Fibroblast of gingiva (primary cell): ENCODE data around the gene SEC16A.

ENCODE experiments used
- DNase-seq: peaks from one replicate; pipeline ENCODE4 v3.0.0-alpha.2; 2011; ENCODE audit warnings: low read depth

Gene SEC16A

DNA sequence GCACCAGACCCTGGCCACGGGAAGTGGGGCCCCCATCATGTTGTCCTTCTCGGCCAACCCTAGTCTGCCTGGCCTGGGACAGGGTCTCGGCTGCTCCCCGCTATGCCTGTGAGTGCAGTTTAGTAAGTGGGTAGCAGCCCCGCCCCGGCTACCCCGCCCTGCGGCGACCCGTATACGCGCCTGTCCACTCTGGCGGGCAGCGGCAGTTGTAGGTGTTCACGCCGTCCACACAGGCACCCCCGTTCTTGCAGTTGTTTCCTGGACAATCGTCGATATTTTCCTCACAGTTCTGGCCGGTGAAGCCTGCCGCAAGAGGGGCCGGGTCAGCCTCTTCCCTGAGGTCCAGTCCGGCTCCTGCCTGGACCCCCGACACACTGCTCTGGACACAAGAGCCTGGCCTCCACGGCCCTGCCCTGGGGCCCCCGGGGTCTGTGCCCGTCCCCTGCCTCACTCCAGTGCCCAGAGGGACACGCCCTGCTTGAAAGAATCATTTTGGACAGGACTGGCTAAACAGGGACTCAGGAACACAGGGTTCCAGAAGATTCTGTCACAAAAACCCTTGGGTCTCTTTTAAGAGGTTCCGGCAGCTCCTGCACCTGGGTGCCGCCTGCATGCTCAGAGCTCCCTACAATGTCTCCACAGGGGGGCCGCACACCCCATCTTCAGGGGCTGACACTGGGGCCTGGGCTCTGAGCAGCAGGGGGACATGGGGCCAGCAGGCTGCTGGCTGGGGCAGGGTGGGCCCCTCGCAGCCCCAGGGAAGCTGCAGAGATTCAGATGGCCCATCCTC, 36.6 kb upstream of the SEC16A start:
- DNase-seq, result no peak

DNA sequence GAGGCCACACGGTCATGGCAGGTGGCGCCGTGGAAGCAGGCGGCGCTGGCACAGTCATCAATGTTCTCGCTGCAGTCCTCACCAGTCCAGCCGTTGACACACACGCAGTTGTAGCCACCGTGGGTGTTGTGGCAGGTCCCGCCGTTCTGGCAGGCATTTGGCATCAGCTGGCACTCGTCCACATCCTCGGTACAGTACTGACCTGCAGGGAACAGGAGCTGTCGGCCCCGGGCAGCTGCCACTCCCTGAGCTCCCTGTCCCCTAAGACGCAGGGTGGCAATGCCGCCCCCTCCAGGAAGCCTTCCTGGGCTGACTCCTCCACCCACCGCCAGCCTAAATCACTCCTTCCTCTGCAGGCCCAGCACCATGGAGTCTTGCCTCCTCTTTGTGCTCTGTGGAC, 35.8 kb upstream of the SEC16A start:
- no peak for DNase-seq

DNA sequence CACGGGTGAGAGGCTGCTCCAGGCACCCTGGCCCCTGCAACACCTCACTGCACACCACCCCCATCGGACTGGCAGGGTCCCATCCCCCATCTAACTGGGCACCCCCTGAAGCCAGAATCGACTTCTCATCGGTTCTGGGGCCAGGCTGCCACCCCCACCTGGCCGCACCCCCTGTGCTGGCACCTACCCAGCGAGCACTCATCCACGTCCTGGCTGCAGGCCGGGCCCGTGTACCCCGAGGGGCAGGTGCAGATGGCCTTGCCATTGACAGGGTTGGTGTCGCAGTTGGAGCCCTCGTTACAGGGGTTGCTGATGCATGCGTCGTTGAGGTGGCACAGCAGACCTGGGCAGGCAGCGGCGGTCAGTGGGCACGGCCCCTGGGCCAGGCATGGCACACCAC, 35.1 kb upstream of the SEC16A start:
- DNase-seq, result no peak

DNA sequence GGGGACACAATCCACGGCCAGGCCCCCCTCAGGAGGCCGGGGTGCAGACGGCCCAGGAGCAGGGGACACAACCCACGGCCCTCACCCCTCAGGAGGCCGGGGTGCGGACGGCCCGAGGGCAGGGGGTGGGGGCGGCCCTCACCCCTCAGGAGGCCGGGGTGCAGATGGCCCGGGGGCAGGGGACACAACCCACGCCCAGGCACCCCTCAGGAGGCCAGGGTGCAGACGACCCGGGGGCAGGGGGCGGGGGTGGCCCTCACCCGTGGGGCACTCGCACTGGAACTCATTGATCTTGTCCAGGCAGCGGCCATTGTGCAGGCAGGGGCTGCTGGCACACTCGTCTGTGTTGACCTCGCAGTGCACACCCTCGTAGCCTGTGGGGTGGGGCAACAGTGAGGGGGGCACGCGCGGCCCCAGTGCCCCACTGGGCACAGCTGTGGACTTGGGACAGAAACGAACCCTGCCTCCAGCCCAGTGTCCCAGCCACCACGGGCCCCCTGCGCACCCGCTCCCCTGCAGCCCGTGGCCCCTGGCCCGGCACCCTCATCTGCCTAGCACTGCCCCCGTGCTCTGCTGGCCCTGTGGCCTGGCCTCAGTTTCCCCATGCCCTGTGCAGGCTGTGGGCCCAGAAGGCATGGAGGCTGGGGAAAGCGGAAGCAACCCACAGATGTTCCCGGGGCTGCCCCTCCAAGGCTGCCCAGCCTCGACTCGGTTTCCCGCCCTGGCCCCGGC, 34.3 kb upstream of the SEC16A start:
- no peak for DNase-seq

DNA sequence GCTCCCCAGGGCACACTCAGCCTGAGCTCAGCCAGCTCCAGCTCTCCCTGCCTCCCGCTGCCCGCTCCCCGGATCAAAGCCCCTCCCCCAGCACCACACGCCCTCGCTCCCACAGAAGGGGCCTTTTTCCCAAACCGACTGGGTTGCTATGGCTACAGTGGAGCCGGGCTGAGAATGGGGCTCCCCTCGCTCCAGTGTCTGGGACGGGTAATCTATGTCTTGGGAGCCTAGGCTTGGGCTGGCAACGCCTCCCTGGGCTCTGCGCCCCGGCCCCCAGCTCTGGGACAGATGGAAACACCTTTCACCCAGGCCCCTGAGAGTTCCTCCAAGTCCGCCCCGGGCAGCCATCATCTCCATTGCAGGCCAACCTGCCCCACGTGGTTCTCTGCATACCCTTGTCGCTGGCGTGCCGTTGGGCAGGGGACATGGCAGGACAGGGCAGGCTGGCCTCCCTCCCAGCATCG, 33.4 kb upstream of the SEC16A start:
- DNase-seq, result no peak

DNA sequence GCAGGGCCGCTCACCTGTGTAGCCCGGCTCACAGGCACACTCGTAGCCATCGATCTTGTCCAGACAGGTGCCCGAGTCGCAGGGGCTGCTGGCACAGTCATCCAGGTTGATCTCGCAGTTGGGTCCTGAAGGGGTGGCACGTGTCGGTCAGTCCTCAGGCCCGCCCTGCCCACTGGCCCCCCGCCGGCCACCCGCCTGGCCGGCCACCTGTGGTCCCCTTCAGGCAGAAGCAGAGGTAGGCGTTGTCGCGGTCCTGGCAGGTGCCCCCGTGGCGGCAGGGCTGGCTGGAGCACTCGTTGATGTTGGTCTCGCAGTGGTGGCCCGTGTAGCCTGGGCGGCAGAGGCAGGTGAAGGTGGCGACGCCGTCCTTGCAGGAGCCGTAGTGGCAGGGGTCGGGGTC, 32.4 kb upstream of the SEC16A start:
- no peak for DNase-seq

DNA sequence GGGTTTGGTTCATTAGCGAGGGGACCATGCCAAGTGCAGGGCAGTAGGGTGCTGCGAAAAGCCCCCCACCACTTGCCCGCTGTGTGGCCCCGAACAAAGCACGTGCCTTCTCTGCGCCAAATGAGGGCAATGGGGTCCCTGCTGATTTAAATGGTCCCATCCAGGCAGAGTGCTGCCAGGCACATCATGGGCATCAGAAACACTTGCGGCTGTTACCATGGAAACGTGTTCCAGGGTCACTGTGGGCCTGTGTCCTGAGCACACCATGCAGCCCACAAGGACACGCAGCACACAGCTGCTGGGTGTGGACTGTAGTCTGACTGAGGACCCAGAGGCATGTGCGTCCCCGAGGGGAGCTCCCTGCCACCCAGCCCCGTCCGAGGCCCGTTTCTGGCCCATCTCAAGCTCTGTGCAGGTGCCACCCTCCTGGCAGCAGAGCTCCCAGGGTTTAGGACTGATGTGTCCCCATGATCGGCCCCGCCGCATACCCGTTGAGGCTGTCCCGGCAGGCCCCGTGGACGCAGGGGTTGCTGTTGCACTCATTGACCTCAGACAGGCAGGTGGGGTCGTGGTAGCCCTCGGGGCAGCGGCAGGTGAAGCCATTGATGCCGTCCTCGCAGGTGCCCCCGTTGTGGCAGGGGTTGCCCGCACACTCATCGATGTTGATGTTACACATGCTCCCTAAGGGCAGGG, 31.3 kb upstream of the SEC16A start:
- no peak for DNase-seq

DNA sequence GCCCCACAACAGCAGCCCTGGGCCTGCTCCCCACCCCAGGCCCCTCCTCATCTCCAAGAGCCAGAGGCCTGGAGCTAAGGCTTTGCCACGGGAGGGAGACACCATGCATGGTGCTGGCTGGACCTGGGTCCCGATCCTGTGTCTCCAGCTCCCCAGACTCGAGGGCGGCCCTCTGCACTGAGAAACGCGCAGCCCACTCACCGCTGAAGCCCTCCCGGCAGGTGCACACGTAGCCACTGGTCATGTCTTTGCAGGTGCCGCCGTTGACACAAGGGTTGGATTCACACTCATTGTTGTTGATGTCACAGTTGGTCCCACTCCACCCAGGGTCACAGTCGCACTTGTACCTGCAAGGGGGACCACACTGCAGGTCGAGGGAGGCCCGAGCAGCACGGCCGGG, 30.4 kb upstream of the SEC16A start:
- DNase-seq, result no peak

DNA sequence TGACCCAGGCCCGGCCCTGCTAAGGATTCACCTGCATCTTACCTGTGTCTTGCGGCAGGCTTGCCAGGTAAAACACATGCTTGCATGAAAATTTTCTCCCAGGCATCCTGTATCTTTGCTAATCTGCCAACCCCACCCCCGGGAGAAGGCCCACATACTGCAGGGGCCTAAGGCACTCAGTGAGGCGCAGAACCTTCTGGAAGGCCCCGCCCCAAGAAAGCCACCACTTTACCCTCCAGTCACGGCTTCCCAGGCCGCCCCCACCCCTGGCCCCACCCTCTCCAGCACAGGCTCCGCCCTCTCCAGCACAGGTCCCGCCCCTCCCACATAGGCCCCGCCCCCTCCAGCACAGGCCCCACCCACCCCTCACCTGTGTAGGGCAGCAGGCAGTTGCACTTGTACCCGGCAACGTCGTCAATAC, 29.8 kb upstream of the SEC16A start:
- no peak for DNase-seq

DNA sequence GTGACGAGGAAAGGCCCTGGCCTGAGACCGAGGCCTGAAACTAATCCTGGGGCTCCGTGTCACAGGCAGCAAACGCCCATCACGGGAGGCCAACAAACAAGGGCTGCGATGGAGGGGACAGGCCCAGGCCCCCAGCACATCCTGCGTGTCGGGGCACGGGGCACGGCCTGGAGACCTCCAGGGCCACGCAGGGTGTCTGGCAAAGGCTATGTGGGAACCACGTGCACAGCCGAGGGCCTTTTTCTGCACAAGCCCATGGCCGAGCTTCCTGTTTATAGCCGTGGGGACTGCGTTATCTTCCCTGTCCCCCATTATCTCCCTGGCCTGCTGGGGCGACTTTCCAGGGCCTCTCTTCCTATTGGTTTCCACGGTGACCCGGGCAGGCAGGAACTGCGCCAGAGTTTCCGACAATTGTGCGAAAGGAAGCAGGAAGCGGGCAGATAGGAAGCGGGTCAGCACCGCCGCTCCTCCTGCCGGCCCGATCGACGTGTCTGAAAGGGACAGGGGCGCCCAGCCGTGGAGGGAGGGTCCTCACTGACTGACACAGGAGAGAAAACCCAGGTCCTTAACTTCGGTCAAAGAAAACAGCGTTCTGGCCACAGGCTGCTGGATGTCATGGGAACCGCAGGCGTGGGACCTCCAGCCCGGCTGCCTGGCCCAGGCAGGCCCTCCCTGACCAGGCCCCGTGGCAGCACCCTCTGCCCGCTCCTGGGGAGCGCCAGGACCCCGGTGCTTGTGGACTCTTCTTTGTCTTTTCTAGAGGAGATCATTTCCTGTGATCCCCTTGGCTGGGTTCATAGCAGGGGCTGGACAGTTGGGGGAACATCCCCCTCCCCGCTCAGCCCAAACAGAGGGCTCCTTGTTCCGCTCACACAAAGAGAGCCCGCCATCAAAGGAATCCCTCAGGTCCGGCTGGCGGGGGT, 29.1 kb upstream of the SEC16A start:
- no peak for DNase-seq

DNA sequence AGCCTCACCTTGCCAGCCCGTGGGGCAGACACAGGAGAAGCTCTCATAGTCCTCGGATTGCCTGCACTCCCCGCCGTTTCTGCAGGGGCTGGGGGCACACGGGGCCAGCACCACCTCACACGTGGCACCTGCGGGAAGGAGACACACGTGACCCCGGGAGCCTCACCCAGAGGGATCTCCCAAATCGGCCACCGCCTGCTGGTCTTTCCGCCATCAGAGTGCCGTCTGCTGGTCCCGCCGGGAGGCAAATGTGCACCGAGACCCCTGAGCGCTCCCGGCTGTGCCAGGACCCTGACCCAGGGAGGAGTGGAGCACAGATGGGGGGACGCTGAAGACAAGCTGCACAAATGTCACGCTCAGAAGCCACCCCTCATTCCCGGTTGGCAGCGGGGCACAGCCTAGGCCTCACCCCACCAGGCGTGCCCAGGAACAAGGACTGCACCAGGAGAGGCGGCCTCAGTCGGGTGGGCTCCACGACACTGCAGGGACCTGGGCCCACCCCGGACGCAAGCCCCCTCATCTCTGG, 28.4 kb upstream of the SEC16A start:
- DNase-seq, result no peak

DNA sequence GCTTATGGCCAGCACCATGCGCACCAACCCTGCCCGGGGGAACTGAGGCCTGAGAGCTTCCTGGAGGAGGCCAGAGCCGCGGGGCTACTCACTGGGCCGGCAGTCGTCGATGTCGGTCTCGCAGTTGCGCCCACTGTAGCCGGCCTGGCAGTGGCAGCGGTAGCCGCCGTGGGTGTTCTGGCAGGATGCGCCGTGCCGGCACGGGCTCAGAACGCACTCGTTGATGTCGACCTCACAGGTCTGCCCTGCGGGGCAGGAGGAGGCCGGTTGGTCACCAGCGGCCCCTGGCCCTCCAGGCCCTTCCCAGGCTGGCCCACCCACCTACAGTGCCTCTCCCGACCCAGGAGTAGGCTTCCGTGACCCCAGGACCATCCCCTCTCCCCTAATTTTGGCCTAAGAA, 27.7 kb upstream of the SEC16A start:
- DNase-seq, result no peak

DNA sequence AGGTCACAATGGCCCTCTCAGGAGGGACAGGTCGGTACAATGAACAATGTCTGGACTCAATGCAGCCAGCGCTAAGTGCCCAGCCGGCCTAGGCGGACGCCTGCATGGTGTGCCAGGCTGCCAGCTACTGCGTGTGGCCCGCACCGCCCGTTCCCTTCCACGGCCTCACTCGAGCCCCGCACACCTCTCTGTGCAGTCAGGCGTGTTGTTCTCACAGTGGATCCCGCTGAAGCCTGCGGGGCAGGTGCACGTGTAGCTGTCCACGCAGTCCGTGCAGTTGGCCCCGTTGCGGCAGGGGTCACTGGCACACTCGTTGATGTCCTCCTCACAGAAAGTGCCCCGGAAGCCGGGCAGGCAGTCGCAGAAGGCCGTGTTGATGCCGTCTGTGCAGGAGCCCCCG, 26.7 kb upstream of the SEC16A start:
- no peak for DNase-seq

DNA sequence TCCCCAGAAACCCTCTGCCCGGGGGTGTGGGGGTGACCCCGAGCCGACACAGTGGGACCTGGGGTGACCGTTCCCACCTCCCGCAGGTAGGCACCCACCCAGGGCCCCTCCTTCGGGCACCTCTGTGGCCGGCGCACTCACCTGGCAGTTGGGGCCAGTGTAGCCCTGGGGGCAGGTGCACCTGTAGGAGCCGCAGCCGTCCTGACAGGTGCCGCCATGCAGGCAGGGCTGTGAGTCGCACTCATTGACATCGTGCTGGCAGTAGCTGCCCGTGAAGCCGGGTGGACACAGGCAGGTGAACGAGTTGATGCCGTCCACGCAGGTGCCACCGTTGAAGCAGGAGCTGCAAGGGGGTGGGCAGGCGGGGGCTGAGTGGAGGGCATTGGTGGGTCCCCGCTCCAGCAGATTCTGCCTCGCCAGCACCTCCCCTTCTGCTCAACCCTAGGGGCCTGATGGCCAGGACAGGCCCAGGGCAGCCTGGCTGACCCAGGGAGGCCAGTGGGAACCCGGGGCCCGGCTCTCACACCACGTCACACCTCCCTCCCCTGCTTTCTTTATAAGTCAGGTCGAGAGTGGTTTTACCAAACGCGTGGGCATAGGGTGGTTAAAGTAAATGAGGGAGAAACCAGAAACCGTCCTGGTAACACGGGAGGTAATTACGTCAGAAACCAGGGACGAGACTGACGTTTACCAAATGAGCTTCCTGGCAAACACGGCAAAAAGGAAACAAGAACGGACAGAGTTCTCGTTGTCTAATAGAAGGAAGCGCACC, 26.1 kb upstream of the SEC16A start:
- no peak for DNase-seq

DNA sequence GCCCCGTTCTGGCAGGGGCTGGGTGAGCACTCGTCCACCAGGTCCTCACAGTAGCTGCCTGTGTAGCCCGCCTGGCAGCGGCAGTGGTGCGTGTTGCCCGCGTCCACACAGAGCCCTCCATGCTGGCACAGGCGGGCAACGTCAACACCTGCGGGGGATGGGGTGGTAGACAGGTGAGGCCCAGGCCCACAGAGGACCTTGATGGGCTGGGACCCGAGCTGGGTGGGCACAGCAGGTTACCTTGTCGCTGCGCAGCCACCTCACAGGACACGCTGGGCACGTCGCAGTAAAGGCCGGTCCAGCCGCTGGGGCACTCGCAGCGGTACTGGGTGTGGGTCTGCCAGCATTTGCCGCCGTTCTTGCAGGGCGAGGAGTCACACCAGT, 25.1 kb upstream of the SEC16A start:
- no peak for DNase-seq

DNA sequence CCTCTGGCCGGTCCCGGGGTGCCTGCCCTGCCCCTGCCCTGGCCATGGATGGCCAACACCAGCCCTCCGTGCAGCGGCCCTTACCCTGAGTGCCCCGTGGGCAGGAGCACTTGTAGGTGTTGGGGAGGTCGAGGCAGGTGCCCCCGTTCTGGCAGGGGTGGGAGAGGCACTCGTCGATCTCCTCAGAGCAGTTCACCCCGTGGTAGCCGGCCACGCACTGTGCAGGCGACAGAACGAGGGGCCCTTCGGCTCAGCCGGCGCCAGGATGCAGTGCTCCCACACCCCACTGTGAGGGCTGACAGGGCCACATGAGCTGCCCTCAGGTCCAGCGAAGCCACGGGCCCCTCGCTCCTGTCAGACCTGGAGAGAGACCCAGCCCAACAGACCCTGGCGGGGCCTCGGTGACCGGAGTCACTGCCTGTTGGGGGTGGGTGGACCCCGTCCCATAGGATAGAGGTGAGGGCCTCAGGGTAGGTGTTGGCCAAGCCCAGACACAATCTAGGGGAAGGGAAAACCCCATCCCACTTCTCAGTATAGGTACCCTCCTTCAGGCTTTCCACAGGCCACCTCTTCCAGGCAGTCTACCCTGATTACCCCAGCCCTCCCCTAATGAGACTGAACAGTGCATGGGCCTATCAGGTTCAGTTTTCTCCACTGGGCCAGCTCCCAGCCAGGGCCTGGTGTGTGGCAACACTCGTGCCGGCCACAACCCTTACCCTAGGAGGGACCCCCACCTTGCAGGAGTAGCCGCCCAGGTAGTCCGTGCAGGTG, 24.6 kb upstream of the SEC16A start:
- no peak for DNase-seq

DNA sequence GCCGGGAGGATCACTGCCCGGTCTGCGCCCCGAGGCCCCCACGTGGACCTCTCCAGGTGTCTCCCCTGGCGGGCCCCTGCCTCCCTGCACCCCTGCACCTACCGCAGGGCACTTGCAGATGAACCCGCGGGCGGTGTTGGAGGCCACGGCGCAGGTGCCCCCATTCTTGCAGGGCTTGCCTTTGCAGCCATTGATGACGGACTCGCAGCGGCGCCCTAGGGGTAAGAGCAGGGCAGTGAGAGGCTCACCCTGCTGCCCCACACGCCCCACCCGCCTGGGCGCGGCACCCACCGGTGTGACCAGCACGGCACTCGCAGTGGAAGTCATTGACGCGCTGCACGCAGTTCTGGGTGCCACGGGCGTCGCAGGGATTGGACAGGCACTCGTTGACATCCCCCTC, 23.6 kb upstream of the SEC16A start:
- no peak for DNase-seq

DNA sequence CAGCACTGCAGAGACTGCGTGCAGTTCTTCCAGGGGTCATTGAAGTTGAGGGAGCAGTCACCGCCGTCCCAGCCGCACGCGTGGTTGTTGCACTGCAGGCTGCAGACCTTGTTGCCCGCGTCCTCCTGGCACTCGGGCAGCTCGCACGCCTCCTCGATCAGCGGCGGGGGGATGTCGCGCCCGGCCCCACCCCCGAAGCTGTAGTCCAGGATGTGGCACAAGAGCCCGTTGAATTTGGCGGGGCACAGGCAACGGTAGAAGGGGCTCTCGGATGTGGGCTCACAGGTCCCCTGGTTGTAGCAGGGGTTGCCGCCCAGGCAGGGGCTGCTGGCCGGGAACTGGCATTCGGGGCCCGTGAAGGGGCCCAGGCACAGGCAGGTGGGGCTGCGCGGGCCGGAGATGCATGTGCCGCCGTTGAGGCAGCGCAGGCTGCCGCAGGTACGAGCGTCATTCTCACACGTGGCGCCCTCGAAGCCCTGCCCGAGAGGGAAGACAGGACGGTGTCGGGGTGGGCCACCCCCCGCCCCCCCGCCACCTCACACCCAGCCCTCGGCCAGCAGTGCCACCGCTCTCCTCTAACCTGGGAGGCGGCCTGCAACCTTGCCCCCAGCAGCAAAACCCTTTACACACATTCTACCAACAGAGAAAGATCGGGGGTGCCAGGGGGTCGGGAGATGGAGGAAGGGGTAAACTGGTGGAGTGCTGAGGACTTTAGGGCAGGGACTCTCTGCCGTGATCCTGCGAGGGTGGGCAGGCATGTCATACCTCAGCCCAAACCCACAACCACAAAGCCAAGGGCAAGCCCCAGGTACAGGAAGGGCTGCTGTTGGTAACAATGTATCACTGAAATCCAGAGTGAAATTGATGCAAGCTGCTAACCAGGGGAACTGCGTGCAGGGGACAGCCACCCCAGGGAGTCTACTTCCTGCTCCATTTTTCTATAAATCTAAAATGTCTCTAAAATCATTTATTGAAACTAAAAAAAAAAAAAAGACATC, 22.9 kb upstream of the SEC16A start:
- no peak for DNase-seq
